Measurements from ENCODE around the gene ABITRAM. TPM values are rescaled to one million over a fixed set of nuclear protein-coding genes. Genes with fewer than 3 reads are reported as not detected.
"Not testable (repeated sequence)": the region's sequence is repeated elsewhere in the genome, so short reads cannot be mapped to it uniquely, and the experiment has no call there.

ABITRAM gene
- total and polyA plus RNA-seq, 2 of the 13 experiments (the other 11 are each of a cell fraction or from before 2014, with no cell fraction given): 10.2 to 21.6 TPM

DNA sequence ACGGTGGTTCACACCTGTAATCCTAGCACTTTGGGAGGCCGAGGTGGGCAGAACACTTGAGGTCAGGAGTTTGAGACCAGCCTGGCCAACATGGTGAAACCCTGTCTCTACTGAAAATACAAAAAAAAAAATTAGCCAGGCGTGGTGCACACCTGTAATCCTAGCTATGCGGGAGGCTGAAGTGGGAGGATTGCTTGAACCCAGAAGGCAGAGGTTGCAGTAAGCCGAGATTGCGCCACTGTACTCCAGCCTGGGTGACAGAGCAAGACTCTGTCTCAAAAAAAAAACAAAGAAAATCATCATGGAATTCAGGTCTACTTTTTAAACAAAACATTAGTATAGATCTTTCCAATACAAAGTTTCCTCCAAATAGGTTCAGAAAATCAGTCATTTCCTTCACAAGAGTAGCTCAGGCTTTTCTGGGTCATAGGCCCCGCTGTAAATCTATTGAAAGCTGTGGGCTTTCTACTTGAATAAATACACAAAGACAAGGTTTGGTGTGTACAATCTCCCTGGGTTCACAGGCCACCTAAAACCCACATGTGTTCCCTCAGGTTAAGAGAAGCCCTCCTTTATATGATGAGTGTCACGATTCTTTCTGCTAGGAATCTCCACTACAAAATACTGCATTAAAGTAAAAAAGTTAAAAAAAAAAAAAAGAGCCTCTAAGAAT lies 35.0 kb upstream of the ABITRAM start (continued):
- TF ChIP-seq, protein P1, sequence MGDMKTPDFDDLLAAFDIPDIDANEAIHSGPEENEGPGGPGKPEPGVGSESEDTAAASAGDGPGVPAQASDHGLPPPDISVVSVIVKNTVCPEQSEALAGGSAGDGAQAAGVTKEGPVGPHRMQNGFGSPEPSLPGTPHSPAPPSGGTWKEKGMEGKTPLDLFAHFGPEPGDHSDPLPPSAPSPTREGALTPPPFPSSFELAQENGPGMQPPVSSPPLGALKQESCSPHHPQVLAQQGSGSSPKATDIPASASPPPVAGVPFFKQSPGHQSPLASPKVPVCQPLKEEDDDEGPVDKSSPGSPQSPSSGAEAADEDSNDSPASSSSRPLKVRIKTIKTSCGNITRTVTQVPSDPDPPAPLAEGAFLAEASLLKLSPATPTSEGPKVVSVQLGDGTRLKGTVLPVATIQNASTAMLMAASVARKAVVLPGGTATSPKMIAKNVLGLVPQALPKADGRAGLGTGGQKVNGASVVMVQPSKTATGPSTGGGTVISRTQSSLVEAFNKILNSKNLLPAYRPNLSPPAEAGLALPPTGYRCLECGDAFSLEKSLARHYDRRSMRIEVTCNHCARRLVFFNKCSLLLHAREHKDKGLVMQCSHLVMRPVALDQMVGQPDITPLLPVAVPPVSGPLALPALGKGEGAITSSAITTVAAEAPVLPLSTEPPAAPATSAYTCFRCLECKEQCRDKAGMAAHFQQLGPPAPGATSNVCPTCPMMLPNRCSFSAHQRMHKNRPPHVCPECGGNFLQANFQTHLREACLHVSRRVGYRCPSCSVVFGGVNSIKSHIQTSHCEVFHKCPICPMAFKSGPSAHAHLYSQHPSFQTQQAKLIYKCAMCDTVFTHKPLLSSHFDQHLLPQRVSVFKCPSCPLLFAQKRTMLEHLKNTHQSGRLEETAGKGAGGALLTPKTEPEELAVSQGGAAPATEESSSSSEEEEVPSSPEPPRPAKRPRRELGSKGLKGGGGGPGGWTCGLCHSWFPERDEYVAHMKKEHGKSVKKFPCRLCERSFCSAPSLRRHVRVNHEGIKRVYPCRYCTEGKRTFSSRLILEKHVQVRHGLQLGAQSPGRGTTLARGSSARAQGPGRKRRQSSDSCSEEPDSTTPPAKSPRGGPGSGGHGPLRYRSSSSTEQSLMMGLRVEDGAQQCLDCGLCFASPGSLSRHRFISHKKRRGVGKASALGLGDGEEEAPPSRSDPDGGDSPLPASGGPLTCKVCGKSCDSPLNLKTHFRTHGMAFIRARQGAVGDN (CRISPR knock-in tag; IDR thresholded peaks at IDR 0.05): peak; percentile 25; the same call in 1 of the 2 replicates
- TF ChIP-seq FOXJ3 (CRISPR knock-in tag; IDR thresholded peaks at IDR 0.05; ENCODE audit: borderline replicate concordance) (0 out of 2 replicates have a peak, but pooled peaks have one; percentile 42), HOXA3 (CRISPR knock-in tag; IDR thresholded peaks at IDR 0.05) (peak; percentile 31; the same call in 1 of the 2 replicates), SOX6 (CRISPR knock-in tag; IDR thresholded peaks at IDR 0.05) (peak; percentile 21; the same call in 1 of the 2 replicates), ZFX (CRISPR knock-in tag; IDR thresholded peaks at IDR 0.05; ENCODE audit: low read depth) (0 out of 2 replicates have a peak, but pooled peaks have one; percentile 15), GFI1 (CRISPR knock-in tag; IDR thresholded peaks at IDR 0.05; ENCODE audit: borderline replicate concordance) (peak; percentile 40; the same call in 1 of the 2 replicates), YEATS4 (CRISPR knock-in tag; IDR thresholded peaks at IDR 0.05; ENCODE audit: borderline replicate concordance) (0 out of 2 replicates have a peak, but pooled peaks have one; percentile 22), CEBPG (CRISPR knock-in tag; IDR thresholded peaks at IDR 0.05) (peak; percentile 61), ZMYM3 (CRISPR knock-in tag; IDR thresholded peaks at IDR 0.05) (peak; percentile 77), ZMYM2 (CRISPR knock-in tag; IDR thresholded peaks at IDR 0.05) (peak; percentile 43; the same call in 1 of the 2 replicates), ZNF263 (CRISPR knock-in tag; IDR thresholded peaks at IDR 0.05) (0 out of 2 replicates have a peak, but pooled peaks have one; percentile 32), POGZ (CRISPR knock-in tag; IDR thresholded peaks at IDR 0.05) (peak; percentile 19; the same call in 1 of the 2 replicates), HNF4G (IDR thresholded peaks at IDR 0.05; ENCODE audit: borderline replicate concordance, low read depth, low read length) (0 out of 2 replicates have a peak, but pooled peaks have one; percentile 14)
- not testable (repeated sequence) for TF ChIP-seq SOX6 (IDR thresholded peaks at IDR 0.05); HNF4G (CRISPR knock-in tag; IDR thresholded peaks at IDR 0.05; ENCODE audit: borderline replicate concordance, low read depth)
